ENCODE data around the gene LSMEM2.
A peak's percentile ranks its signal among the peaks of the same experiment; 100 is the strongest.
"Not testable (repeated sequence)": the region's sequence is repeated elsewhere in the genome, so short reads cannot be mapped to it uniquely, and the experiment has no call there.

LSMEM2 gene

DNA sequence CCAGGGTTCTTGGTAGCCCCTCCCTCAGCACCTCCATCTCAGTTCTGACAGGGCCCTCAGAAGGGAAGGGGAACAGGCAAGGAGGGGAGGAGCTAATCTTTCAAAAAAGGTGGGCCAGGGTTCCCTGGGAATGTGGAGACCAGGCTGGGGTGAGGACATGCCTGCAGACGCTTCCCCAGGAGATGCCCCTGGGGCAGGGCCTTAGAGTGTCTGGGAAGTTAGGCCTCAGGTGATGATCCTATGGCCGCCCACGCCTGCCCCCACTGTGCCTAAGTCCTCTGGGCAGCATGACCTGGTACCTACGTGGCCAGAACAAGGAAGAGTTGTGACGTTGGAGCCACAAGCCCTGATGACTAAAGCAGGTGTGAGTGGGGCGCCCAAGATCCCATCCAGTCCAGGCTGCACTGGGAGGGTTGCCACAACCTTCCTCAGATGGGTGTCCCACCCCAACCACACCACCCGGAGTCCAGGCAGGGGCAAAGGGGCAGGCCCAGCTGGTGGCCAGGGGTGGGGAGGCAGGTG is 13.9 kb upstream of the LSMEM2 start:
- DNase-seq (ENCODE audit: low spot score) = no peak

DNA sequence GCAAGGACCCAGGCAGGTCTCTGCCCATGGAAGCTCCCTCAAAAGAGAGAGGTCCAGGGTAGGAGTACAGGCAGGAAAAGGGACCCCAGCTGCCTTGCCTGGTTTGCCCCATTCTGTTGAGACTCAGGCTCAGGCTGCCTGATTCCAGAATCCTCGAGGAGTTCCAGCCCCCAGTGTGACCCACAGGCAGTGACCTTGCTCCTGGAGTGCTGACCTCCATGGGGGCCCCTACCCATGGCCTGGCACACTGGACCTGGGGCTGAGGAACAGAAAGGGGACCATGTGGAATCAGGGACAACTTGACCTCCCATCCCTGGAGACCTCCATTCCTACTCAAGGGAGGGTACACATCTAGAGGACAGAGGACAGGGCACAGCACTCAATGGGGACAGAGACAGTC is 13.3 kb upstream of the LSMEM2 start:
- no peak for DNase-seq (ENCODE audit: low spot score)

DNA sequence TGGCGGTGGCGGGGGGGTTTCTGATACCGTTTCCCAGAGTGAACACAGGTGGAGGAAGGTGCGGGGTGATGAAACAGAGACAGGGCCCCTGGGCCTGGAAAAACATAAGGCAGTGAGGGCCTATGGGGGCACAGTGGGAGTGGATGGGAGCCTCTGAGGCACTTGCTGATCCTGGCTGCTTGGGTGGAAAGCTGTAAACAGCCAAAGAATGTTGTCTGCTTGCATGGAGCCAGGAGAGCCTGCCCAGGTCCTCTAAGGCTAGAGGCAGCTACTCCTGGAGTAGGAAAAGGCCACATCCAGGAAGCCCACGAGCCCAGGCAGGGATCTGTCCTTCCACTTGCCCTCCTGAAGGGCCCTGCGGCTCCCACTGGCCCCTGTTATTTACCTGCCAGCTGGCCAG is 12.9 kb upstream of the LSMEM2 start:
- DNase-seq (ENCODE audit: low spot score) = no peak

DNA sequence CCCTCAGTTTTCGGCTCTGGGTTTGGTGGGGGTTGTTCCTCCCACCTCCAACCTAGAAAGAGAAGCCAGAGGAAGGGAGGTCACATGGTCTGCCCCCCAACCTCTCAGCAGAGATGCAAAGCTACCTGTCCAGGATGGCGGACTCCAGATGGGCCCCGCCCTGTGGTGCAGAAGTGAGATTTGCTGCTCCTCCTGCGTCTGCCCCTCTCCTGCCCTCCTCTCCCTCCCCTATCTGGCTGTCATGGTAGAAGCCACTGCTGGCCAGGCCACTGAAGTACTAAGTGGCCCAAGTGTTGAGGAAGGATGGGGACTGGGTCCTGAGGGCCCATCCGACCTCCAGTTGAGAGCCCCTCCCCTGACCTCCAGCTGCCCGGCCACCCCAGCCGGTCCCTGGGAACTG is 12.1 kb upstream of the LSMEM2 start:
- no peak for DNase-seq (ENCODE audit: low spot score)

DNA sequence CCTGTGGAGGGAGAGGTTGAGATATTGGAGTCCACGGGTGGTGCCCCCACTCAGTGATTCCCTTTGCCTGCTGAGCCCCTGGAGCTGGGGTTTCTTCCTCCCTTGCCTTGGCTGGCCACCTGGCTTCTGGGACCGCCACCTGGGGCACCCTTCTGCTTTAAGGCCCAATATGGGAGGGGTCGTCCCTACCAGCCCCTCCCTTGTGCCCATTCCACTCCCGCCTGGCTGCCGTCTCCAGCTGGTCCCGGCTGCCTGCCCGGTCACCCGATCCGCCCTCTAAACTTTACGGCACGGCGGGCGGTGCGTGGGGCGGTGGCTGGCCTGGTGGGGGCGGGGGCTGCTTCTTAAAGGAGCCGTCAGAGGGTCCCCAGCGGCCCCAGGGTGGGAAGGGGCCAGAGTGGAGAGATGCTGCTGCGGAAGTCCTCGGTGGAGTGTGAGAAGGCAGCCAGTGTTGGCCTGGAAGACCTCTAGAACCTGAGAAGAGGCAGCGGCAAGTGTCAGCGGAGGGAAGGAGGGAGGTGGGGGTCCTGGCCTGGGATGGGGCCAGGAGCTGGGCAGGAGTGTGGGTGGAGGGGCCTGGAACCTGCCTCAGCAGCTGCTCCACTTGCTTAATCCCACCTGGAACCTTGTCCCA is 11.5 kb upstream of the LSMEM2 start:
- DNase-seq (ENCODE audit: low spot score) = no peak

DNA sequence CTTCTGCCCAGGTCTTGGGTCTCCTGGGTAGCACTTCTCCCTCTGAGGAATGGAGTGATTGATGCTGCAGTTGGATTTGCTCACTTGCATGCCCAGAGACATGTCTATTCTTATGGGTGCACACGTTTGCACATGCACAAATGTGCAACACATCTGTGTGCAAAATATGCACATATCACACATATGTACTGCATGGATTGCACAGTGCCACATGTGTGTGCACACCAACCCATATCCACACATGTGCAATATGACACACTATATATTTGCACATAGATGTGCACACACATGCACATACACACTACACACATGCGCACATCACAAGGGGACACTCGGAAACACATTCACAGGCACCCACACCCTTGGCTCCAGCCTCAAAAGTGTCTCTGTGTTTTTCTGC is 10.6 kb upstream of the LSMEM2 start:
- no peak for DNase-seq (ENCODE audit: low spot score)

DNA sequence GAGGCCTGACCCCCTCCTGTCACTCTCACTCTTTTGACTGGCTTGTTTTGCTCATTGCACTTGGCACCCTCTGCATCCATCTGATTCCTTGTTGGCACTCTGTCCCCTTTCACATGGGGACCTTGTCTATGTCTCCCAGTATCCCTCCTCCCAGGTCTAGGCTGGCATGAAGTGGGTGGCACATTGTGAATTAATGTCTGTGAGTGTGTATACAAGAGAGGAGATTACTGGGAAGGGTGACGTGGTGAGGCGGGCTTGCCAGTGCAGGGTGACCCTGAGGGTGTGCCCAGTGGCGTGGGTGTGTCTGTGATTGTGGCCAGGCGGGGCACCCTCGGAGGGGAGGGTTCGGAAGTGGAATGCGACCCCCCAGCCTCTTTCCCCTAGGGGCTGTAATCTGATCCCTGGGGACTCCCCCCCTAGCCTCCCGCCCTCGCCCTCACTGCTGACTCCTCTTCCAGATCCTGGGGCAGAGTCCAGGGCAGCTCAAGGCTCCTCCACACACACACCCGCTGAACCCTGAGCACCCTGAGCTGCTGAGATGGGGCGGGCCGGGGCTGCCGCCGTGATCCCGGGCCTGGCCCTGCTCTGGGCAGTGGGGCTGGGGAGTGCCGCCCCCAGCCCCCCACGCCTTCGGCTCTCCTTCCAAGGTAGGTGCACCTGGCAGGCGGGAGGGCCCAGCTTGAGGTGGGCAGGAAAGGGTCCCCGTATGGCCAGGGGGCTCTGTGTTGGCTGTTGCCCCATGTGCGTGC is 10.0 kb upstream of the LSMEM2 start, which contains the start of gene SEMA3B:
Gene SEMA3B (plus strand): TSS at position 445 of the 749 bp plus-strand sequence. CDS start 94 bp downstream, at position 539.
- DNase-seq (ENCODE audit: low spot score) = no peak

DNA sequence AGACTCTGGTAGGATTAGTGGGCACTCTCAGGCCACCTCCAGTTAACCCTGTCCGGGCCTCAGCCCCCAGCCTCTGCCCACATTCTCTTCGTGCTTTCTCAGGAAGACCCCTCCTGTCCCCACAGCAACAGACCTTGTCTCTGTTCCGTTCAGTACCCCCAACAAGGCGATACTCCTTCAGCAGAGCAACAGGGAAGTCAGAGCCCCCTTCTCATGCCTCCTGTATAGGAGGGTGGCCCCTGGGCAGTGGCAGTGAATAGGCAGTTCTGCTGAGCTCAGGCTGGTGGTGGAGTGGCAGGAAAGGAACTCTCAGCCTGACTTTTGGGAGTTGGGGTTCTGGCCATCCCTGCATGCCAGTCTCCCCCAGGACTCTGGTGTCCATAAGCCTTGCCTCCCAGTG is 9.4 kb upstream of the LSMEM2 start:
- no peak for DNase-seq (ENCODE audit: low spot score)

DNA sequence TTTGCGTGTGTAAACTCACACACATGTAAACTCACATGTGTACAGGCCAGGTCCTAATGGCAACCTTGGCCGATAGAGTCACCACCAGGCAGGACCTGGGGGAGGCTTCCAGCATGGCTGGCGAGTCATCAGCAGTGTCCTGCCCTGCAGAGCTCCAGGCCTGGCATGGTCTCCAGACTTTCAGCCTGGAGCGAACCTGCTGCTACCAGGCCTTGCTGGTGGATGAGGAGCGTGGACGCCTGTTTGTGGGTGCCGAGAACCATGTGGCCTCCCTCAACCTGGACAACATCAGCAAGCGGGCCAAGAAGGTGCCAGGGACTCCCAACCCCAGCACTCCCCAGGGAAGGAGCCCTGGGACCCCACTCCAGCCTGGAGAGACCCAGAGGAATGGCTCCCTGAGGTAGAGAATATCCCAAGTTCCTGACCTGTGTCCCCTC is 8.9 kb upstream of the LSMEM2 start:
- DNase-seq (ENCODE audit: low spot score) = no peak

DNA sequence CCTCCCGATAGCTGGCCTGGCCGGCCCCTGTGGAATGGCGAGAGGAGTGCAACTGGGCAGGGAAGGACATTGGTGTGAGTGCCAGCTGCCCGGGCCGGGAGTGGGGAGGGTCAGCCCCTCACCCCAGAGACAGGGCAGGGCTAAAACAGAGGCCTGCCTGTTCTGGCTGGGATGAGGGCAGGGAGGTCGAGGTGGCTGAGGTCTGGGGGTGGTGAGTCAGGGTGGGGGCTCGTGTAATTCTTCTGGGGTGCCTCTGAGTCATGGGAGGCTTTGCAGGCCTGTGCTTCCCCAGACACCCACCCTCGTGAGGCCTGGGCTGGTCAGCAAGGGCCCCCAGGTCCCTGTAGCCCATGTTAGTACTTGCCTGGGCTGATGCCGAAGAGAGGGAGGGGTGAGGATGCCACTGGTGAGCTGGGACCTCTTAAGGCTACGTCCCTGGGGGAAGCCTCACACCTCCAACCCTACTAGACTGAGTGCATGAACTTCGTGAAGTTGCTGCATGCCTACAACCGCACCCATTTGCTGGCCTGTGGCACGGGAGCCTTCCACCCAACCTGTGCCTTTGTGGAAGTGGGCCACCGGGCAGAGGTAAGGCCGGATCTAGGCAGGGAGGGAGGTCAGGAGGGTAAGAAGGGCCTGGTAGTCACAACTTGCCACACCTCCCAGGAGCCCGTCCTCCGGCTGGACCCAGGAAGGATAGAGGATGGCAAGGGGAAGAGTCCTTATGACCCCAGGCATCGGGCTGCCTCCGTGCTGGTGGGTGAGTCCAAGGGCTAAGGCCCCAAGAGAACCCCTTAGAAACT is 8.3 kb upstream of the LSMEM2 start:
- DNase-seq (ENCODE audit: low spot score) = no peak

DNA sequence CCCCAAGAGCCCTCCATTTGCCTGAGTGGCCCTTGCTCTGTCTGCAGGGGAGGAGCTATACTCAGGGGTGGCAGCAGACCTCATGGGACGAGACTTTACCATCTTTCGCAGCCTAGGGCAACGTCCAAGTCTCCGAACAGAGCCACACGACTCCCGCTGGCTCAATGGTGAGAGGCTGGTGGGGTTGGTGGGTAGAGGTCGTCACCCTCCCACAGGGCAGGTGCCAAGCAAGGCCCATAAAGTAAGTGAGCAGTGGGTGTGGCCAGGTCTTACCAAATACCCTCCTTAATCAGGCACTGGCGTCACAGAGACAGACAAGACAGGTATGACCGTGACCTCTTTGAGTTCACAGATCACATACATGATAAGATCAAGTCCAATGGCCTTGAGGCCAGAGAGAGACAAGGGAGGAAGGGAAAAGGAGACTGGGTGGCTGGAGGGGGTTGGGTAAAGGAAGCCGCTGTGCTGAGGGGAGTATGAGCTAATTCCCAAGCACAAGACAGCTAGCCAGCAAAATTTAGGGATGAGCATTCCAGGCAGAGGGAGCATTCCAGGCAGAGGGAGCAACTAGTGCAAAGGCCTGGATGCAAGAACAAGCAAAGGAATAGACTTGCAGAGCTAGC is 7.5 kb upstream of the LSMEM2 start:
- DNase-seq (ENCODE audit: low spot score) = no peak

DNA sequence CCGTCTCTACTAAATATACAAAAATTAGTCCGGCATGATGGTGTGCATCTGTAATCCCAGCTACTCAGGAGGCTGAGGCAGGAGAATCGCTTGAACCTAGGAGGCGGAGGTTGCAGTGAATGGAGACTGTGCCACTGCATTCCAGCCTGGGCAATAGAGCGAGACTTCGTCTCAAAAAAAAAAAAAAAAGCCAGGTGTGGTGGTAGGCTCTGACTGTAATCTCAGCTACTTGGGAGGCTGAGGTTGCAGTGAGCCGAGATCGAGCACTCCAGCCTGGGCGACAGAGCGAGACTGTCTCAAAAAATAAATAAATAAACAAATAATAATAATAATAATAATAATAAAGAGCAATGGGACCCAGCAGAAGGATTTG is 6.4 kb upstream of the LSMEM2 start:
- DNase-seq (ENCODE audit: low spot score) = not testable (repeated sequence)

DNA sequence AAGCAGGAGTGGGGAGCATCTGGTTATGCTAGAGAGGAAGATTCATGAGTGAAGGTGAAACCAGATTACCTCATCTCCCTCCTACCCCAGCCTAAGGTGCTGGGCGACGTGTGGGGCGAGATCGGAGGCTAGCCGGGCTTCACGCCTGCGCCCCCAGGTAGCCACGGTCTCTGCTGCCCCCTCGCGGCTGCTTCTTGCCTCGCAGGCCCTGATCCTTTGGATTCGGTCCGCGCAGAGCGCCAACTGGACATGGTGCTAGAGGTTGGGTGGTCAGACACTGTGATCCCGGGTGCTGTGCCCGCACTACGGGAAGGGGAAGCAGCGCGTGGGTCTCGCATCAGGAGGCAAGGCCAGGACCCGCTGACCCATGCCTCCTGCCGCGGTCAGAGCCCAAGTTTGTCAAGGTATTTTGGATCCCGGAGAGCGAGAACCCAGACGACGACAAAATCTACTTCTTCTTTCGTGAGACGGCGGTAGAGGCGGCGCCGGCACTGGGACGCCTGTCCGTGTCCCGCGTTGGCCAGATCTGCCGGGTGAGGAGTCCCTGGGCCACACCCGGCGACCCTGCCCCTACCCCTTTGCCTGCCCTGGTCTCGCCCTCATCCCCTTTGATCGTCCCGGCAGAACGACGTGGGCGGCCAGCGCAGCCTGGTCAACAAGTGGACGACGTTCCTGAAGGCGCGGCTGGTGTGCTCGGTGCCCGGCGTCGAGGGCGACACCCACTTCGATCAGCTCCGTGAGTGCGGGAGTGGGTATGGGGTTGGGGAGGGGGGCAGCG is 5.8 kb upstream of the LSMEM2 start:
- peak; percentile 81 for DNase-seq (ENCODE audit: low spot score)

DNA sequence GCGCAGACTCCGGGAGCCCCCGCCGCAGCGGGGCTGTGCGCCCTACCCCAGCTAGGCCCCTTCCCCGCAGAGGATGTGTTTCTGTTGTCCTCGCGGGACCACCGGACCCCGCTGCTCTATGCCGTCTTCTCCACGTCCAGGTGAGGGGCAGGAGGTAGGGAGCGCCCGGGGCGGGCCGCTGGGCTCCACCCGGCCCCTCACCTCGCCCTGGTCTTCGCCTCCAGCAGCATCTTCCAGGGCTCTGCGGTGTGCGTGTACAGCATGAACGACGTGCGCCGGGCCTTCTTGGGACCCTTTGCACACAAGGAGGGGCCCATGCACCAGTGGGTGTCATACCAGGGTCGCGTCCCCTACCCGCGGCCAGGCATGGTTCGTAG is 5.2 kb upstream of the LSMEM2 start:
- DNase-seq (ENCODE audit: low spot score) = no peak

DNA sequence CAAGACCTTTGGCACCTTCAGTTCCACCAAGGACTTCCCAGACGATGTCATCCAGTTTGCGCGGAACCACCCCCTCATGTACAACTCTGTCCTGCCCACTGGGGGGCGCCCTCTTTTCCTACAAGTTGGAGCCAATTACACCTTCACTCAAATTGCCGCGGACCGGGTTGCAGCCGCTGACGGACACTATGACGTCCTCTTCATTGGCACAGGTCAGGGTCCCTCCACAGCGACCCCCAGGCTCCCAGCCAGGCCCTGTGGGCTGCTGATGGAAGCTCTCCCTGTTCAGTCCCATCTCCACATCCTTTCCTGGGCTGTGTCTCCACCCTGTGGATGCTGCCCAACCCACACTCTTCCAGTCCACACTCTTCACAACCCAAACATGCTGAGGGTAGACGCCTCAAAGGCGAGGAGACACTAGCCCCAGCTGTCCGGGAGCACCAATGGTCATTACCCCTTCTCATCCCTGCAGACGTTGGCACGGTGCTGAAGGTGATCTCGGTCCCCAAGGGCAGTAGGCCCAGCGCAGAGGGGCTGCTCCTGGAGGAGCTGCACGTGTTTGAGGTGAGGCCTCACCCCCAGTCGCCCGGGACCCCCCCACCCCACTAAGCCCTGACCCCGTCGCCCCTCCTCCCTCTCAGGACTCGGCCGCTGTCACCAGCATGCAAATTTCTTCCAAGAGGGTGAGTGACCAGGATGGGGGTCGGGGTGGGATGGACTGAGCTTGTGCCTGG is 4.3 kb upstream of the LSMEM2 start:
- peak; percentile 77 for DNase-seq (ENCODE audit: low spot score)

DNA sequence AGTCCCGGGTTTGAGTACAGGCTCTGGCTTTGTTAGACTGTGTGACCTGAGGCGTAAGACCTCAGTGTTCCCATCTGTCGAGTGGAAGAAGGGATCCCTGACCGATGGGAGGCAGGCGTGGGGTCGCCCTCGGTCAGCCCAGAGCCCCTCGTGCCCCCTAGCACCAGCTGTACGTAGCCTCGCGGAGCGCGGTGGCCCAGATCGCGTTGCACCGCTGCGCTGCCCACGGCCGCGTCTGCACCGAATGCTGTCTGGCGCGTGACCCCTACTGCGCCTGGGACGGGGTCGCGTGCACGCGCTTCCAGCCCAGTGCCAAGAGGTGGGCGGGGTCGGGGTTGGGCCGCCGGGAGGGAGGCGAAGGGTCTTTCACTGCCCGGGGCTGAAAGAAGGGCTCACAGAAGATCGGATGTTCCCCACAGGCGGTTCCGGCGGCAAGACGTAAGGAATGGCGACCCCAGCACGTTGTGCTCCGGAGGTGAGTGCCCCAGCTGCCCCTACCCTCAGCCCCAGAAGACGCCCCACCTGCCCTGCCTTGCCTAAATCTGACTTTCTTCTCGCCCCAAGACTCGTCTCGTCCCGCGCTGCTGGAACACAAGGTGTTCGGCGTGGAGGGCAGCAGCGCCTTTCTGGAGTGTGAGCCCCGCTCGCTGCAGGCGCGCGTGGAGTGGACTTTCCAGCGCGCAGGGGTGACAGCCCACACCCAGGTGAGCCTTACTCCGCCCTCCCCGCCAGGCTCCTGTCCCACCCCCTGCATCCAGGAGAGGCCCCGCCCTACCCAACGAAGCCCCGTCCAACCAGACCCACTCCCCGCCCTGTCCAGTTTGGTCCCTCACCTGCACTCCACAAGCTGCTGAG is 3.5 kb upstream of the LSMEM2 start:
- DNase-seq (ENCODE audit: low spot score) = no peak

DNA sequence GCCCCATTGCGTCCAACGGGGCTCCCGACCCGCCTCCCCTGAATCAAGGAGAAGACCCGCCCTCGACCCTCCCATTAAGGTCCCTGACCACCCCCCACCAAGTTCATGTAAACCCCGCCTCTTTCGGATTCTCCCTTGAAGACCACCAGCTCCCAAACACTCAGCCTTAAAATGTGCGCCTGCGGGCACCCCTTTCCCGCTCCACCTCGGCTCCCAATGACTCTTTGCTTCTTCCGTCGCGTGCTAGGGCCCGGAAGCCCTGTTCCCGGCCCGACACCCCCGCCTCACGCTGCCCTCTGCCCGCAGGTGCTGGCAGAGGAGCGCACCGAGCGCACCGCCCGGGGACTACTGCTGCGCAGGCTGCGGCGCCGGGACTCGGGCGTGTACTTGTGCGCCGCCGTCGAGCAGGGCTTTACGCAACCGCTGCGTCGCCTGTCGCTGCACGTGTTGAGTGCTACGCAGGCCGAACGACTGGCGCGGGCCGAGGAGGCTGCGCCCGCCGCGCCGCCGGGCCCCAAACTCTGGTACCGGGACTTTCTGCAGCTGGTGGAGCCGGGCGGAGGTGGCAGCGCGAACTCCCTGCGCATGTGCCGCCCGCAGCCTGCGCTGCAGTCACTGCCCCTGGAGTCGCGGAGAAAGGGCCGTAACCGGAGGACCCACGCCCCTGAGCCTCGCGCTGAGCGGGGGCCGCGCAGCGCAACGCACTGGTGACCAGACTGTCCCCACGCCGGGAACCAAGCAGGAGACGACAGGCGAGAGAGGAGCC is 2.7 kb upstream of the LSMEM2 start:
- no peak for DNase-seq (ENCODE audit: low spot score)

DNA sequence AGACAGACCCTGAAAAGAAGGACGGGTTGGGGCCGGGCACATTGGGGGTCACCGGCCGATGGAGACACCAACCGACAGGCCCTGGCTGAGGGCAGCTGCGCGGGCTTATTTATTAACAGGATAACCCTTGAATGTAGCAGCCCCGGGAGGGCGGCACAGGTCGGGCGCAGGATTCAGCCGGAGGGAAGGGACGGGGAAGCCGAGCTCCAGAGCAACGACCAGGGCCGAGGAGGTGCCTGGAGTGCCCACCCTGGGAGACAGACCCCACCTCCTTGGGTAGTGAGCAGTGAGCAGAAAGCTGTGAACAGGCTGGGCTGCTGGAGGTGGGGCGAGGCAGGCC is 2.2 kb upstream of the LSMEM2 start:
- DNase-seq (ENCODE audit: low spot score) = no peak

All from hematopoietic multipotent progenitor cell treated with erythropoietin and hydrocortisone succinate and interleukin-3 and kit ligand, for 15 days (in vitro differentiated cells).